Stomach smooth muscle (tissue), 2 donors: ENCODE results near the gene EVPL.
"Not testable (repeated sequence)": the region's sequence is repeated elsewhere in the genome, so short reads cannot be mapped to it uniquely, and the experiment has no call there.

ENCODE experiments used
- H3K27ac ChIP-seq: one replicate; pipeline ENCODE4 v1.7.0; 2013; ENCODE audit warnings: mild to moderate bottlenecking, low read length, inconsistent platforms
- H3K27me3 ChIP-seq, 2 donors: one replicate each; pipeline ENCODE4 v1.7.0; 2013; ENCODE audit warnings: low read length in 2 of 2; ENCODE audit not compliant: insufficient read depth in 2 of 2, control insufficient read depth in 1 of 2
- H3K36me3 ChIP-seq, 2 donors: one replicate each; pipeline ENCODE4 v1.7.0; 2013; ENCODE audit warnings: low read length in 2 of 2; ENCODE audit not compliant: control insufficient read depth in 2 of 2, insufficient read depth in 2 of 2
- H3K4me1 ChIP-seq: one replicate; pipeline ENCODE4 v1.7.0; 2013; ENCODE audit warnings: low read length; ENCODE audit not compliant: control insufficient read depth, insufficient read depth
- H3K4me3 ChIP-seq, 2 donors: one replicate each; pipeline ENCODE4 v1.7.0; 2013; ENCODE audit warnings: low read length in 2 of 2
- H3K9ac ChIP-seq, 2 donors: one replicate each; pipeline ENCODE4 v1.7.0; 2013; ENCODE audit warnings: low read length in 2 of 2, mild to moderate bottlenecking in 1 of 2
- H3K9me3 ChIP-seq, 2 donors: one replicate each; pipeline ENCODE4 v1.7.0; 2013; ENCODE audit warnings: low read length in 2 of 2; ENCODE audit not compliant: control insufficient read depth in 2 of 2
- donor health status: healthy.
- donor health status: Pancreatic carcinoma.

Gene EVPL

DNA sequence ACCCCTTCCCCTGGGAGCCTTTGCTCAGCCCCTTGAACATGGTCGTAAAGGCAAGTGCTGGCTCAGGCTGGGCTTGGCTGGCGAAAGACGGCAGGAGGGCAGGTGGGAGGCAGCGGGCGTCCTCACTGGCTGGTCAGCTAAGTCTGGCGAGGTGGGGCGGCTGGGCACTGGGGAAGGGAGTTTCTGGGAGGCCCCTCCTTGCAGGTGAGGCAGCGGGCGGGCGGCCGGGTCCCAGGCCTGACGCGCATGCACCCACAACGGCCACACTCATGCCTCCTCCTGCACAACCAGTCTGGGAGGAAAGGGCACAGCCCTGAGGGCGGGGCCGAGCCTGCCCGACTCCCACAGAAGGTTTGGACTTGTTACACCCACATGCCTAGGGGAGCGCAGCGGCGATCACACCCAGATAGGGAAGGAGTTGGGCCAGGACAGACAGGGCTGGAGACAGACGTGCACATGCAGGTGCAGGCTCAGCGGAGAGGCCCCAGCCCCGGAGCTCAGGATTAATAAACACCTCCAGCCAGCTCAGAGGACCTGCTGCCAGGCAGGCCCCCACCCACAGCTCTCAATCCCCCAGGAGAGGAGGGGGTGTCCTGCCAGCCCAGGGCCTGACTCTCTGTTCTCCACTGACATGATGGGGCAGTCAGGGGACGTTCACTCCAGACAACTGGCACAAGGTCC, at the start of gene EVPL:
Gene EVPL, minus strand, starts transcription at position 148 of the 681 bp plus-strand sequence. Its CDS starts 108 bp downstream, at position 40.
- Histone ChIP-seq H3K9ac (no peak within 1 kb of the TSS), H3K4me3 (no peak within 1 kb of the TSS), H3K27me3 (no peaks in the 10 kb centered on the region), H3K27ac (no peak within 1 kb of the TSS), H3K4me1 (no peaks in the 10 kb centered on the region), H3K36me3 (no peaks in the 10 kb centered on the region), H3K9me3 (no peaks in the 10 kb centered on the region)

DNA sequence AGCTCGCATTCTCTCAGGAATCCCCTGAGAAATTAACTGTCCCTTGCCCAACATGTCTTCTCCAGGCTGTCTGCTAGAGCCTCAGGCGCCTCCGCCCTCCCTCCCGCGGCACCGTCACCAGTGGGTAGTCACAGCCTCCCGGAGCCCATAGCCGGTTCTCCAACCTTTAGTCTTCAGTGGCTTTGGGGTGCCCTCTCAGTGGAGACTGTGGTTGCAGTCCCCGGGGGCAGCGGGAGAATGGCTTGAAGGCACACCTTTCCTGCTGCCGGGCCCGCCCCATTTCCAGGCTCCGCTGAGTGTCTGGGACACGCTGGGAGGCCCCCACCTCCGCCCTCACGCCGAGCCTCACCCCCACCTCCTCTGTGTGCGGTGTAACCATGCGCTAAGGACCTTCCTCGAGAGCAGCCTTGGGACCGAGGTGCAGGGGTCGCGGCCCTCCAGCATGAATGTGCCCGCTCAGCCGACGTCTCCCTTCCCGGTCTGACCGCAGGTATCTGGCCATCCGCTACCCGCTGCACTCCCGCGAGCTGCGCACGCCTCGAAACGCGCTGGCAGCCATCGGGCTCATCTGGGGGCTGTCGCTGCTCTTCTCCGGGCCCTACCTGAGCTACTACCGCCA, 49.1 kb upstream of the EVPL start:
- no peak overlapping the region for H3K4me3 ChIP-seq
- H3K4me1 ChIP-seq, result peaks cover 54% of the 10 kb centered on the region

DNA sequence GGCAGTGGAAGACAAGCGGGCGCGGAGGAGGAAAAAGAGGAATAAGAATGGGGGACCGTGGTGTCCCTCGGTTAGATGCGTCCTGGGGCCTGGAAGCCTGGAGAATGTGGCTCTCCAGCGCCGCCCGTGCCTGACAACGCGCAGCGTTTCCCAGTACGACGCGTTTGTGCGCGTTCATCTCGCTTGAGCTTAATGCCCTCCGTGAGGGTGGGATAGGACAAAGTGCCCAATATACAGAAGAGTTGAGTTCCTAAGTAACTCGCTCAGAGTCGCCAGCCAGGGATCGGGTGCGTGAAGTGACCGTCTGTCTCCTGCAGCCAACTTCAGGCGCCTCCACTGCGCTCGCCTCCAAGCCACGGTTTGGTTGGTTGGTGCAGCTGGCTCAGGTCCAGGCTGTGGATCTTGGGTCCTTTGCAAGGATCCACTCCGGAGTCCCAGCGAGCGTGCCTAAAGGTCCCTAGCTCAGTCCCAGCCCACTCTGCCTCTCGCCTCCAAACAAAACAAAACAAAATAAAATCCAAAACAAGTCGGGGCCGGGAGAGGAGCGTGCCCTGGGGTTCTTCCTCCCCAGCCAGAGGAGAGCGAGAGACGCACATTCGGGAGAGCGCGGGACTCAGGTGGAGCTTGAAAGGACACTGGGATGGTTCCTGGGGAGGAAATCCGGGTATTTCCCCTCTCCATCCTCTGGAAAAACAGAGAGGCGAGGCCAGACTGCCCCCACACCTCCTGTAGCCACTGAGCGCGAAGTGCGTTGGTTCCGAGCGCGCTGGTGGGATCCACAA, 48.4 kb upstream of the EVPL start:
- H3K36me3 ChIP-seq, result no peaks in the 10 kb centered on the region
- no peaks in the 10 kb centered on the region for H3K9me3 ChIP-seq
- no peak overlapping the region for H3K9ac ChIP-seq
- H3K4me1 ChIP-seq, result peaks cover 61% of the 10 kb centered on the region
- no peak overlapping the region for H3K27ac ChIP-seq
- peaks cover 54 to 60% of the 10 kb centered on the region in 2 donors for H3K27me3 ChIP-seq
- peak overlapping the region; percentile 17 to 59 for H3K4me3 ChIP-seq

More for the DNA sequence above, 49.1 kb upstream of the EVPL start:
- Histone ChIP-seq H3K27ac (no peak overlapping the region), H3K27me3 (peaks cover 54 to 60% of the 10 kb centered on the region in 2 donors), H3K9me3 (no peaks in the 10 kb centered on the region), H3K9ac (no peak overlapping the region), H3K36me3 (no peaks in the 10 kb centered on the region)

DNA sequence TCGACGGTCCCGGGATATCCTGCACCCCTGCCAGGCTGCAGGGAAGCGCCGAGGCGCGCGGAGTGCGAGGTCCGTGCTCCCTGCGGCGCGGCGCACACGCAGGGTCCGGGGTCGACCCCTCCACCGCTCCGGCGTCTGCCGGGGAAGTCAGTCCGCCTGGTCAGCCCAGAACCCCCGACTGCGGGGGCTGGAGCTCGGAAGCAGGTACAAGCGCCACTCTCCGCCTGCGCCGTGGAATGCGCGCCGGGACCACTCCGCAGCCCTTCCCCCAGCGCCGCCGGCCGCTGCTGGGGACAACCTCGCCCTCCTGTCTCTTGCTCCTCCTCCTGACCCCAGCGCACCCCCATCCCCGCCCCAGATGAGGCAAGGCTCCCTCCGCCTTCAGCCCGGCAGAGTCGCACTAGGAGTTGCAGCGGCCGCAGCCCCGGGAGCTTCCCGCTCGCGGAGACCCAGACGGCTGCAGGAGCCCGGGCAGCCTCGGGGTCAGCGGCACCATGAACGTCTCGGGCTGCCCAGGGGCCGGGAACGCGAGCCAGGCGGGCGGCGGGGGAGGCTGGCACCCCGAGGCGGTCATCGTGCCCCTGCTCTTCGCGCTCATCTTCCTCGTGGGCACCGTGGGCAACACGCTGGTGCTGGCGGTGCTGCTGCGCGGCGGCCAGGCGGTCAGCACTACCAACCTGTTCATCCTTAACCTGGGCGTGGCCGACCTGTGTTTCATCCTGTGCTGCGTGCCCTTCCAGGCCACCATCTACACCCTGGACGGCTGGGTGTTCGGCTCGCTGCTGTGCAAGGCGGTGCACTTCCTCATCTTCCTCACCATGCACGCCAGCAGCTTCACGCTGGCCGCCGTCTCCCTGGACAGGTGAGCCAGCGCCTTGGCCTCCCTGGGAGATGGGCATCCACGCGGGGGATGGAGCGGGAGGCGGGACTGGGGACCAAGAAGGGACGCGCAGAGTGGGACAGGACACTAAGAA, 47.6 kb upstream of the EVPL start, which contains the start of gene GALR2:
Gene GALR2, plus strand, starts transcription at position 392 of the 974 bp plus-strand sequence. Its CDS starts 103 bp downstream, at position 495.
- H3K27ac ChIP-seq, result no peak within 1 kb of the TSS
- H3K36me3 ChIP-seq, result peaks cover 0 to 2% of the 10 kb centered on the region in 2 donors
- no peak within 1 kb of the TSS for H3K9ac ChIP-seq
- H3K4me3 ChIP-seq, result peak within 1 kb of the TSS; percentile 17 to 59
- H3K4me1 ChIP-seq, result peaks cover 57% of the 10 kb centered on the region
- peaks cover 53 to 60% of the 10 kb centered on the region in 2 donors for H3K27me3 ChIP-seq
- no peaks in the 10 kb centered on the region for H3K9me3 ChIP-seq

- H3K27ac ChIP-seq, result peak within 1 kb of the TSS; percentile 53
- peaks cover 52% of the 10 kb centered on the region for H3K4me1 ChIP-seq
- H3K27me3 ChIP-seq, result peaks cover 34 to 39% of the 10 kb centered on the region in 2 donors
These were observed 45.2 kb upstream of the EVPL start, which contains the start of gene SRP68 for GRCh38 chr17:76072148-76072858. SRP68 (minus strand) TSS chr17:76072517; CDS start chr17:76072491, 26 bp downstream.

DNA sequence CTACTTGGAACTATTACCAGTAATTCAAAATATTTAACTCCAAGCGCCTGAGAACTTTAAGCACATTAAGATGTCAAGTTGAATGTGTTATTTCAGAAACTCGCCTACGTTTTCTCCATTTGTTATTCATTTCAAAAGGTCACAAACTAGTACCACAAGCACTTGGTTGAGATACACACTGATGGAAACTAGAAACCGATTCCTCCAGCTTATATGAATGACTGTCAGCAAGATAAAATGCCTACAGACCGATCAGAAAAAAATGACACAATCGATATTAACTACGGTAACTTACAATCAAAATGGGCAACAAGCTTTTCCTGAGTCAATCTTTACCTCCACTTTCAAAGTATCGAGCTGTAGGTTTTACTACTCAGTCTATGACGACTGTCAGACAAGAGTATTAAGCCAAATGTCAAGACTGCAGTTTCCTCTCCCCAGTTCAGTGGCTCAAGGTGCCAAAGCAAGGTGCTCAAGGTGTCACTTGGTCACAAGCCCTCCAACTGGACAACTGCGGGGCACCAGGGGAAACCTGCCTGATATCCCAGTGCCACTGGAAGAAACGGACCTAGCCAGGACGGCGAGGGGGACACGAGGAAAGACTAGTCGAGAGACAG, 44.5 kb upstream of the EVPL start:
- Histone ChIP-seq H3K27ac (peak overlapping the region; percentile 53), H3K4me3 (peak overlapping the region; percentile 95 to 100), H3K36me3 (peaks cover 9 to 12% of the 10 kb centered on the region in 2 donors), H3K9ac (peak overlapping the region; percentile 82 to 99), H3K27me3 (peaks cover 28 to 32% of the 10 kb centered on the region in 2 donors), H3K9me3 (no peaks in the 10 kb centered on the region), H3K4me1 (peaks cover 48% of the 10 kb centered on the region)

More at GRCh38 chr17:76072148-76072858, 45.2 kb upstream of the EVPL start, which contains the start of gene SRP68:
- peak within 1 kb of the TSS; percentile 95 to 100 for H3K4me3 ChIP-seq
- peaks cover 3 to 7% of the 10 kb centered on the region in 2 donors for H3K36me3 ChIP-seq
- no peaks in the 10 kb centered on the region for H3K9me3 ChIP-seq
- peak within 1 kb of the TSS; percentile 87 to 99 for H3K9ac ChIP-seq

DNA sequence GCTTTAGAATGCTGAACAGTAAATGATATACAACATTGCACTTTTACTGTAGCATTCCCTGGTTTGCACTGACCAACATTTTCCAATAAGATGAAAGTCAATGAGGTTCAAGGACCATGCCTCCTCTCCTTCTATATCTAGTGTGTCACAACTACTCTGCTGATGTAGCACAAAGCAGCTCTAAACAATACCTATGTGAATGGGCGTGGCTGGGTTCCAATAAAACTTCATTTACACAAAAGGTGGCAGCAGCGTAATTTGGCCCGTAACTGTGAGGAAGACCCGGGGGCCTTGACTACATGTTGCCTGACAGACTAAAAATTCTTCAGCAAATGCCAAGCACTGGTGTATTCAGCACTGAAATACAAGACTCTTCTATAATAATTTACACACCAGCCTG, 38.7 kb upstream of the EVPL start:
- Histone ChIP-seq H3K36me3 (peaks cover 41 to 46% of the 10 kb centered on the region in 2 donors), H3K4me1 (peaks cover 3% of the 10 kb centered on the region), H3K27ac (no peak overlapping the region)

GRCh38 chr17:76063875-76064546, 36.9 kb upstream of the EVPL start:
- no peaks in the 10 kb centered on the region for H3K27me3 ChIP-seq
- H3K4me1 ChIP-seq, result no peaks in the 10 kb centered on the region
- H3K27ac ChIP-seq, result no peak overlapping the region
- H3K4me3 ChIP-seq, result no peak overlapping the region
- peaks cover 50 to 51% of the 10 kb centered on the region in 2 donors for H3K36me3 ChIP-seq
- H3K9ac ChIP-seq, result no peak overlapping the region
- H3K9me3 ChIP-seq, result no peaks in the 10 kb centered on the region

More for the DNA sequence above, 38.7 kb upstream of the EVPL start:
- H3K27me3 ChIP-seq, result no peaks in the 10 kb centered on the region
- no peak overlapping the region for H3K4me3 ChIP-seq
- H3K9me3 ChIP-seq, result no peaks in the 10 kb centered on the region
- no peak overlapping the region for H3K9ac ChIP-seq

GRCh38 chr17:76058264-76058663, 31.2 kb upstream of the EVPL start:
- H3K27ac ChIP-seq, H3K9ac ChIP-seq, H3K27me3 ChIP-seq, H3K4me1 ChIP-seq, H3K4me3 ChIP-seq, H3K9me3 ChIP-seq: not testable (repeated sequence)
- peaks cover 53% of the 10 kb centered on the region in 2 donors for H3K36me3 ChIP-seq
